AG10803 (cell line): ENCODE measurements around the gene PIP4K2C.
"Not testable (repeated sequence)": the region's sequence is repeated elsewhere in the genome, so short reads cannot be mapped to it uniquely, and the experiment has no call there.

Experiments
- DNase-seq: peaks from one replicate; pipeline ENCODE4 v3.0.0; 2010; ENCODE audit warnings: low read depth
- H3K4me3 ChIP-seq: 2 replicates; pipeline ENCODE4 v1.5.1; 2011; ENCODE audit warnings: mild to moderate bottlenecking, low read length, control low read depth
- TF ChIP-seq, protein P1 (sequence below): conservative IDR thresholded peaks from 2 replicates; pipeline ENCODE4 v1.5.1; 2011; ENCODE audit warnings: mild to moderate bottlenecking, low read length, control low read depth, inconsistent platforms

Gene PIP4K2C

DNA sequence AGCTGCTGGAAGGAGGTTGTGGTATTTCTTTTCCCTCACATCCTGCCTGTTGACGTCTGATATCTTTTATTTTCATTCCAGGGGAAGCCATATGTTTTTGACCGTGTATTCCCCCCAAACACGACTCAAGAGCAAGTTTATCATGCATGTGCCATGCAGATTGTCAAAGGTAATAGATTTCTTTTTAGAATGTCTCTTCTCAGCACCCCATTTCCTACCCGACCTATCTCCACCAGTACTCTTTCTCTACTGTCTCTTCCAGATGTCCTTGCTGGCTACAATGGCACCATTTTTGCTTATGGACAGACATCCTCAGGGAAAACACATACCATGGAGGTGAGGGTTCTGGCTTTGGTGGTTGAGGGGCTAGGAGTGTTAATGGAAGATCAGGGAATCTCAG, 27.6 kb upstream of the PIP4K2C start:
- no peak for DNase-seq
- TF ChIP-seq, protein P1, sequence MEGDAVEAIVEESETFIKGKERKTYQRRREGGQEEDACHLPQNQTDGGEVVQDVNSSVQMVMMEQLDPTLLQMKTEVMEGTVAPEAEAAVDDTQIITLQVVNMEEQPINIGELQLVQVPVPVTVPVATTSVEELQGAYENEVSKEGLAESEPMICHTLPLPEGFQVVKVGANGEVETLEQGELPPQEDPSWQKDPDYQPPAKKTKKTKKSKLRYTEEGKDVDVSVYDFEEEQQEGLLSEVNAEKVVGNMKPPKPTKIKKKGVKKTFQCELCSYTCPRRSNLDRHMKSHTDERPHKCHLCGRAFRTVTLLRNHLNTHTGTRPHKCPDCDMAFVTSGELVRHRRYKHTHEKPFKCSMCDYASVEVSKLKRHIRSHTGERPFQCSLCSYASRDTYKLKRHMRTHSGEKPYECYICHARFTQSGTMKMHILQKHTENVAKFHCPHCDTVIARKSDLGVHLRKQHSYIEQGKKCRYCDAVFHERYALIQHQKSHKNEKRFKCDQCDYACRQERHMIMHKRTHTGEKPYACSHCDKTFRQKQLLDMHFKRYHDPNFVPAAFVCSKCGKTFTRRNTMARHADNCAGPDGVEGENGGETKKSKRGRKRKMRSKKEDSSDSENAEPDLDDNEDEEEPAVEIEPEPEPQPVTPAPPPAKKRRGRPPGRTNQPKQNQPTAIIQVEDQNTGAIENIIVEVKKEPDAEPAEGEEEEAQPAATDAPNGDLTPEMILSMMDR = no peak
- no peak overlapping the region for H3K4me3 ChIP-seq

DNA sequence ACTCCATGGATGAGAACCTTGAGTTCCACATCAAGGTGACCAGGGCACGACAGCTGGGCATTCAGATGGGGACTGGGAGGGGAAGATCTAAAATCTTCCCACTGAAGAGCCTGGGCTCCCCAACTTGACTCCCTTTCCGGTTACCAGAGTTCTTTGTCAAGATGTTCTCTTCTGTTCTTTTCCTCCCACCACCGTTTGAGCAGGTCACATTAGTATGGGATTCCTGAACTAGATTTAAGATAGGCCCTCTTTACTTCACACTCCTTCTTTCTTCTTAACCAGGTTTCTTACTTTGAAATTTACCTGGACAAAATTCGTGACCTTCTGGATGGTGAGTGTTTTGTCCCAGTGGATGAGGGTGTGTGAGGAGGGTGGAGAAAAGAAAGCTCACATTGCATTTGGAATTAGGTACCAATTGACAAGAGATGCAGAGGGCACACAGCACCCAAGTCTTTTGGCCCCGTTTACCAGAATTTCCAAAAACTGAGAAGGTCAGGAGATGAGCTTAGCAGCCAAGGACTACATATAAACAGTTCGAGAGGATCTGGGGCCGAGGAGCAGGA, 26.7 kb upstream of the PIP4K2C start:
- H3K4me3 ChIP-seq = no peak overlapping the region
- DNase-seq = no peak
- TF ChIP-seq, protein P1 = no peak

DNA sequence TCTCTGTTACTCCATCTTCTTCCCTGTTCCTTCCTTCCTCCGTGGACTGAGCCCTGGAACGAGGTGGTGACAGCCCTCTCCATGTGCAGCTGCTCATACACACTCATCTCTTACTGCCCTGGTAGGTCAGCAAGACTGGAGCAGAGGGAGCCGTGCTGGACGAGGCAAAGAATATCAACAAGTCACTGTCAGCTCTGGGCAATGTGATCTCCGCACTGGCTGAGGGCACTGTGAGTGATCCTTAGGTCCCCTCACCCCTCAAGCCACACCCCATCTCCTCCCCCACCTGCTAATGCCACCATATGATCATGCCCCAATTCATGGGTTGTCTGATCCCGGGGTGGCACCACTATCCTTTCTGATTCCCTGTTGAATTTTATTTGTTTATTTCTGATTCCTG, 22.2 kb upstream of the PIP4K2C start:
- H3K4me3 ChIP-seq = no peak overlapping the region
- TF ChIP-seq, protein P1 = no peak
- no peak for DNase-seq

DNA sequence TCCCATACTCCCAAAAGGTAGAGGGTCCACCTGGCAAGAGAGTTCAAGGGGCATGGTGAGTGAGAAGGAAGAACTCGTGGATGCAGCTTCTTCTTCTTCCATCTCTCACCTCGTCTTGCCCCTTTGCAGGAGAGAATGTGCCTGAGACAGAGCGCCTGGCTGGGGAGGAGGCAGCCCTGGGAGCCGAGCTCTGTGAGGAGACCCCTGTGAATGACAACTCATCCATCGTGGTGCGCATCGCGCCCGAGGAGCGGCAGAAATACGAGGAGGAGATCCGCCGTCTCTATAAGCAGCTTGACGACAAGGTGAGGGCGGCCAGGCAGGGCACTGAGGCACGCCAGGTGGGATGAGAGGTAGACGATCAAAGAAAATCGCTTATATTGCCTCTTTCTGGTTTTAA, 21.1 kb upstream of the PIP4K2C start:
- no peak for DNase-seq
- no peak overlapping the region for H3K4me3 ChIP-seq
- TF ChIP-seq, protein P1 = no peak

DNA sequence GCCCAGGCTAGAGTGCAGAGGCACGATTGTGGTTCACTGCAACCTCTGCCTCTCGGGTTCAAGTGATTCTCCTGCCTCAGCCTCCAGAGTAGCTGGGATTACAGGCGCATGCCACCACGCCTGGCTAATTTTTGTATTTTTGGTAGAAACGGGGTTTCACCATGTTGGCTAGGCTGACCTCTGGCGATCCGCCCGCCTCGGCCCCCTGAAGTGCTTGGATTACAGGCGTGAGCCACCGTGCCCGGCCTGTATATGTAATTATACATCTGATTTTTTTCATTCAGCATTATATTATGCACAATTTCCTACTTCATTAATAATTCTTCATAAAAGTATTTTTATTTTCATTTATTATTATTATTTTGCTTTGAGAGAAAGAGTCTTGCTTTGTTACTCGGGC, 20.6 kb upstream of the PIP4K2C start:
- DNase-seq, H3K4me3 ChIP-seq: not testable (repeated sequence)

DNA sequence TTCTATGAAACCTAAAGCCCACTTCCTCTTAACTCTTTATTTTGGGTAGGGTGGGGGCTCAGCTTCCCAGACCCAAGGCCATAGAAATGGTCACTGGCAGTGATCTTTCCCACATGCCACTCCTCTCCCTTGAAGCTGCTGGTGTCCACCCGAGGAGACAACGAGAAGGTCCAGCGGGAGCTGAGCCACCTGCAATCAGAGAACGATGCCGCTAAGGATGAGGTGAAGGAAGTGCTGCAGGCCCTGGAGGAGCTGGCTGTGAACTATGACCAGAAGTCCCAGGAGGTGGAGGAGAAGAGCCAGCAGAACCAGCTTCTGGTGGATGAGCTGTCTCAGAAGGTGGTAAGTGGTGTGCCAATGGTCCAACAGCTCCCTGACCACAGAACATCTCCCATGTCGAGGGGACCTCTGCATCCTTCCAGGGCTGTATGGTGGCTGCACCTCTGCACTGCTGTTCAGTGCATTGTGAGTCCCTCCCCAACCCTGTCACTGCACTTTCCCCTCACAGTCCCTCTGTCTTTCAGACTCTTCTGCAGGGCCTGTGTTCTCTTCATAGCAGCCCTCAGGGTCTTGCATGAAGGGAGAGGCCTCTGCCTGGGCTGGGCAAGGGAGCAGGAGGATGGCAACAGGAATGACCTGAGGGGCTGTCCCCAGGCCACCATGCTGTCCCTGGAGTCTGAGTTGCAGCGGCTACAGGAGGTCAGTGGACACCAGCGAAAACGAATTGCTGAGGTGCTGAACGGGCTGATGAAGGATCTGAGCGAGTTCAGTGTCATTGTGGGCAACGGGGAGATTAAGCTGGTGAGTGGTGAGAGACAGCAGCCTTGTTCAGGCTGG, 18.8 kb upstream of the PIP4K2C start:
- TF ChIP-seq, protein P1 = no peak
- DNase-seq = no peak
- H3K4me3 ChIP-seq = no peak overlapping the region

DNA sequence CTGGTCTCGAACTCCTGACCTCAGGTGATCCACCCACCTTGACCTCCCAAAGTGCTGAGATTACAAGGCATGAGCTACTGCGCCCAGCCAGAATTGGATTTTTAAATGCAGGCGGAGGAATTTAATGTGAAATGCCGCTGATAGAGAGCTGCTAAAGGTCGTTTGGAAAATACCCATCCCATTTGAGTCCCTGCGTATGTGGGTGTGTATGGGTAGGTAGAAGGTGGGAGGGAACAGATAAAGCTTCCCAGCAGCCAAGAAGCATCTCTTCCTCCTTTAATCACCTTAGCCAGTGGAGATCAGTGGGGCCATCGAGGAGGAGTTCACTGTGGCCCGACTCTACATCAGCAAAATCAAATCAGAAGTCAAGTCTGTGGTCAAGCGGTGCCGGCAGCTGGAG, 16.2 kb upstream of the PIP4K2C start:
- no peak overlapping the region for H3K4me3 ChIP-seq
- TF ChIP-seq, protein P1 = no peak
- DNase-seq = no peak
